ENCODE data around the gene UNC45A.
"Not testable (repeated sequence)": the region's sequence is repeated elsewhere in the genome, so short reads cannot be mapped to it uniquely, and the experiment has no call there.

The UNC45A gene, protein sequence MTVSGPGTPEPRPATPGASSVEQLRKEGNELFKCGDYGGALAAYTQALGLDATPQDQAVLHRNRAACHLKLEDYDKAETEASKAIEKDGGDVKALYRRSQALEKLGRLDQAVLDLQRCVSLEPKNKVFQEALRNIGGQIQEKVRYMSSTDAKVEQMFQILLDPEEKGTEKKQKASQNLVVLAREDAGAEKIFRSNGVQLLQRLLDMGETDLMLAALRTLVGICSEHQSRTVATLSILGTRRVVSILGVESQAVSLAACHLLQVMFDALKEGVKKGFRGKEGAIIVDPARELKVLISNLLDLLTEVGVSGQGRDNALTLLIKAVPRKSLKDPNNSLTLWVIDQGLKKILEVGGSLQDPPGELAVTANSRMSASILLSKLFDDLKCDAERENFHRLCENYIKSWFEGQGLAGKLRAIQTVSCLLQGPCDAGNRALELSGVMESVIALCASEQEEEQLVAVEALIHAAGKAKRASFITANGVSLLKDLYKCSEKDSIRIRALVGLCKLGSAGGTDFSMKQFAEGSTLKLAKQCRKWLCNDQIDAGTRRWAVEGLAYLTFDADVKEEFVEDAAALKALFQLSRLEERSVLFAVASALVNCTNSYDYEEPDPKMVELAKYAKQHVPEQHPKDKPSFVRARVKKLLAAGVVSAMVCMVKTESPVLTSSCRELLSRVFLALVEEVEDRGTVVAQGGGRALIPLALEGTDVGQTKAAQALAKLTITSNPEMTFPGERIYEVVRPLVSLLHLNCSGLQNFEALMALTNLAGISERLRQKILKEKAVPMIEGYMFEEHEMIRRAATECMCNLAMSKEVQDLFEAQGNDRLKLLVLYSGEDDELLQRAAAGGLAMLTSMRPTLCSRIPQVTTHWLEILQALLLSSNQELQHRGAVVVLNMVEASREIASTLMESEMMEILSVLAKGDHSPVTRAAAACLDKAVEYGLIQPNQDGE

DNA sequence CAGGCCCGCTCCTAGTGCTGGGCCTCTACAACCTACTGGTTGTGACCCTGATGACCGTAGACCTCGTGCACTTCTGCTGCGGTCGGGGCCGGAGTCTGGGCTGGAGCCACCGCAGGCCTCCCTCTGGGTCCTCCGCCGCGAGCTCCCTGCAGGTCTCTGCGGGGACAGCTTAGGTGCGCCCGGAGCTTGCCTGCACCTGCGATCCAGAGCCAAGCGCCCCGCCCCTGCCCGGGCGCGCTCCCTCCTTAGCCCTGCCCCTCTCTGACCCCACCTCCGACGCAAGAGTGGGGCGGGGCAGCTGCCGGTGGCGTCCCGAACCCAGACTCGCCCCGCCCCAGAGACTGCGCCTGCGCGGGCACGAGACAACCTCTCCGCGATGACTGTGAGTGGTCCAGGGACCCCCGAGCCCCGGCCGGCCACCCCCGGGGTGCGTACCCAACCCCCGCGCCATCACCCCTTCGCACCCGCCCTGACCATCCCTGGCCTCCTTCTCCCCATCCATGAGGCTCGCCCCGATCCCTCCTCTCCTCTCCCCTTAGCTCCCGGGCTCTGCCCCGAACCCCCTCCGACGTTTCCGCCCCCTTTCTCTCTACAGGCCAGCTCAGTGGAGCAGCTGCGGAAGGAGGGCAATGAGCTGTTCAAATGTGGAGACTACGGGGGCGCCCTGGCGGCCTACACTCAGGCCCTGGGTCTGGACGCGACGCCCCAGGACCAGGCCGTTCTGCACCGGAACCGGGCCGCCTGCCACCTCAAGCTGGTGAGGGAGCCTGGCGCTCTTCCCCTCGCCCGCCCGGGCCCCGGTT is at the start of gene UNC45A:
Gene UNC45A (plus strand): TSS at position 337 of the 803 bp plus-strand sequence. CDS start 40 bp downstream, at position 377.
- peak; percentile 91 for DNase-seq

DNA sequence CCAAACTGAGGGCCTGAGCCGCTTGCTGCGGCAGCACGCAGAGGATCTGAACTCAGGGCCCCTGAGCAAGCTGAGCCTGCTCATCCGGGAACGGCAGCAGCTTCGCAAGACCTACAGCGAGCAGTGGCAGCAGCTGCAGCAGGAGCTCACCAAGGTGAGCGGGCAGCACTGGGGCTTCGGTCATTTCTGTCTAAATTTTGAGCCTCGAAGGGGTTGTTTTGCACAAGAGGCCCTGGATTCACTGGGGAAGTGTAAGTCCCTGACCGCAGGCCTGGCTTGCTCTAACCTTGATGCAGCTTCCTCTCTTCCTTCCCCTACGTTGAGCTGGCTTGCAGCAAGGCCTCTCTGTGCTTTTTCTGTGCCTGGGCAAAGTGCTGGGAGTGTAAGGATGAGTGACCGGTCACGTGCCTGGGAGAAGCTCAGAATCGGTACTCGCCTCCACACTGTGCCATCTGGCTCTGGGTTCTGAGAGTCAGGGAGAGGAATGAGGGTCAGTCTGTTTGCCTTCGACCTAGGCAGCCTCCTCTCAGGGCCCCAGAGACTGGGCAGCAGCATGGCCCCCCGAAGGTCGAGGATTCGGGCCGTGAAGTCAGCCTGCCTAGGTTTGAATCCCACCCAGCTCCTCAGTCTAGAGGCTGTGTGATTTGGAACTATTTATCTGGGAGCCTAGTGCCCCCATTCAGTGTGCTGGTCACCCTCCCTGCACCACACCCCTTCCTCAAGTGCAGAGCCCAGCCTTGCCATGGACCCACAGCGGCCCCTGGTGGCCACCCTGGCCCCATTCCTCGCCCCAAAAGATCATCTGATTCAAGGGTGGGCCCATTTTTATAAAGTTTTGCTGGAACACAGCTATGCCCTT is 49.4 kb upstream of the UNC45A start:
- DNase-seq, result peak; percentile 57

DNA sequence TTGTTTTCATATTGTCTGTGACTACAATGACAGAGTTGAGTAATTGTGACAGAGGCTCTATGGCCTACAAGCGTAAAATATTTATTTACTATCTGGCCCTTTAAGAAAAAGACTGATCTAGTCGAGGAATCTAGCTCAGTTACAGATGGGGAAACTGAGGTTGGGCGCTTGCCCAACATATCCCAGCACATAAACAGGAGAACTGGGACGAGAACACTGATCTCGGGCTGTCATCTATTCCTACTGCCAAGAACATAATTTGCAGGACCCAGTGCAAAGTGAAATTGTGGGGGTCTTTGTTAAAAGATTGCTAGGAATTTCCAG is 48.8 kb upstream of the UNC45A start:
- no peak for DNase-seq

DNA sequence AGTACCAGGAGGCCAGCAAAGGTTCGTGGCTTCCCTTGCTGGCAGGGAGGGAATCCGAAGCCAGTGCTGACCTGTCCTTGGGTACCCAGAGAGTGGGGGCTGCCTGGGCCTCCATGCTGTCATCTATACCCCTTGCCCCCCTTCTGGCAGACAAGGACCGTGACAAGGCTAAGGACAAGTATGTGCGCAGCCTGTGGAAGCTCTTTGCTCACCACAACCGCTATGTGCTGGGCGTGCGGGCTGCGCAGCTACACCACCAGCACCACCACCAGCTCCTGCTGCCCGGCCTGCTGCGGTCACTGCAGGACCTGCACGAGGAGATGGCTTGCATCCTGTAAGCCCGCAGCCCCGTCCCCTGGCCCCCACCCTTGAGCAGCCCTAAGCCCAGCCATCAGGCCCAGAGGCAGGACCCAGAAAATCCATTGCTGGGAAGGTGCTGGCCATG is 48.0 kb upstream of the UNC45A start:
- no peak for DNase-seq

GRCh38 chr15:90889313-90889730 is 45.8 kb upstream of the UNC45A start:
- DNase-seq, result no peak

GRCh38 chr15:90889736-90890456 is 45.2 kb upstream of the UNC45A start:
- no peak for DNase-seq

DNA sequence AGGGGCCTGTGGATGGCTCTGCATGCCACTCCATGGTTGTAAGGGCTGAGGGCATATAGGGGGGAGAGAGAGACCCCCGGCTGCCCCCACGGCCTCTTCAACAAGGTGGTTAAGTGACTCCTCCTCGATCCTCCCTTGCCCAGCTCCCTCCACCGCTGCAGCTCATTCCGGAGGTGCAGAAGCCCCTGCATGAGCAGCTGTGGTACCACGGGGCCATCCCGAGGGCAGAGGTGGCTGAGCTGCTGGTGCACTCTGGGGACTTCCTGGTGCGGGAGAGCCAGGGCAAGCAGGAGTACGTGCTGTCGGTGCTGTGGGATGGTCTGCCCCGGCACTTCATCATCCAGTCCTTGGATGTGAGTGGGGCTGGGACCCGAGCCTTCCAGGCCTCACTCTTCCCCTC is 44.2 kb upstream of the UNC45A start:
- no peak for DNase-seq

- DNase-seq, result no peak
Observed at GRCh38 chr15:90891346-90891949, 43.6 kb upstream of the UNC45A start.

DNA sequence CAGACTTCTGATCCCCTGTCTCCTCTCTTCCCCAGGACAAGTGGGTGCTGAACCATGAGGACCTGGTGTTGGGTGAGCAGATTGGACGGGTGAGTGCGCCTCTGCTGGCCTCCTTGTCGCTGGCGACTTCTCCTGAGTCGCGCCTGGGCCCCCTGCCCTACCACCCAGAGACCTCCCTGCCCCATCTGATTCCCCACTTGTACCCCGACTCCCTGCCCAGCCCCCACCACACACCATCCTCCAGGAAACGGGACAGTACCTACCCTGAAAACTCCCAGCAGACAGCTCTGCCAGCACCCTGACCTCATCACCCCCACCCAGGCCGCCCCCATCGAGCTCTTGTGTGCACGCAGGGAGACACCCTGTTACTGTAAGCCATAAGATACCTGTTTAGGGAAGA is 43.1 kb upstream of the UNC45A start:
- DNase-seq, result no peak

DNA sequence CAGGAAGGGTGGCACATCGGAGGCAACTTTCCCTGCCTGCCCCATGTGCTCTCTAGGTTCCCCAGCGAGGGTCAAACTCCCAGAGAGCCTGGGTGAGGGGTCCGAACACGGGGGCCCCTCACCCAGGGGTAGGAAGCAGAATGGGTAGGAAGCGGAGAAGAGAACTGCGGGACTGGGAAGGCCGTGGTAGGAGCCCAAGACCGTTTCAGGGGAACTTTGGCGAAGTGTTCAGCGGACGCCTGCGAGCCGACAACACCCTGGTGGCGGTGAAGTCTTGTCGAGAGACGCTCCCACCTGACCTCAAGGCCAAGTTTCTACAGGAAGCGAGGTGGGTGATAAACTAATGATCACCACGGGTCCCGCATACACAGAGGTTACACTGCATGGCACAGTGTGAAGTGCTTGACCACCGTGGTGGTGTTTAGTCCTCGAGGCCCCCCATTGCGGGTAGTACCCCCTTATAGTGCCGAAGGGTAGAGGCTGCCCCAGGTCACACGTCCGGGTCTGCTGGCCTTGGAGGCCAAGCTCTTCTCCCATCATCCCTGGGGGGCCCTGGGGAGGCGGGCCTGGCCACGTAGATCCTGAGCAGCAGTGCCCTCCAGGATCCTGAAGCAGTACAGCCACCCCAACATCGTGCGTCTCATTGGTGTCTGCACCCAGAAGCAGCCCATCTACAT is 42.4 kb upstream of the UNC45A start:
- no peak for DNase-seq

DNA sequence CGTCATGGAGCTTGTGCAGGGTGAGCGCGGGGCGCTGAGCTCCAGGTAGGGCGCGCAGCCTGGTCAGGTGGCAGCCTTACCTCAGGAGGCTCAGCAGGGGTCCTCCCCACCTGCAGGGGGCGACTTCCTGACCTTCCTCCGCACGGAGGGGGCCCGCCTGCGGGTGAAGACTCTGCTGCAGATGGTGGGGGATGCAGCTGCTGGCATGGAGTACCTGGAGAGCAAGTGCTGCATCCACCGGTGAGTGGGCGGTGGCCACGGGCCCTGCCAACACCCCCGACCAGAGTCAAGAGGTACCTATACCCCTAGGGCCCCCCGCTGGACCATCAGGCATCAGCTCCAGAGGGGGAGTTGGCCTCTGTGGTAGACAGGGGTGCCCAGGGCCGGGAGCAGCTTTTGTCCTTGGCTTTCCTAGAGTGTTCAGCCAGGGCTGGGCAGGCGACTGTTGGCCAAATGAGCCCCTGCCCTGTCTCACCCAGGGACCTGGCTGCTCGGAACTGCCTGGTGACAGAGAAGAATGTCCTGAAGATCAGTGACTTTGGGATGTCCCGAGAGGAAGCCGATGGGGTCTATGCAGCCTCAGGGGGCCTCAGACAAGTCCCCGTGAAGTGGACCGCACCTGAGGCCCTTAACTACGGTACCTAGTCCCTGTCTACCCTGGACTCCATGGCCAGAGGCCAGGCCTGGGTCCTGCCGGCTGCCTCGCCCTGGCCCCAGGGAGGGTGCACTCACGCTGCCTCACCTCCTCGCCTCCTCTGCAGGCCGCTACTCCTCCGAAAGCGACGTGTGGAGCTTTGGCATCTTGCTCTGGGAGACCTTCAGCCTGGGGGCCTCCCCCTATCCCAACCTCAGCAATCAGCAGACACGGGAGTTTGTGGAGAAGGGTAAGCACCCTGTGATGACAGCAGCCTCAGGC is 41.7 kb upstream of the UNC45A start:
- no peak for DNase-seq

GRCh38 chr15:90895571-90896117 is 39.4 kb upstream of the UNC45A start:
- DNase-seq, result peak; percentile 68

DNA sequence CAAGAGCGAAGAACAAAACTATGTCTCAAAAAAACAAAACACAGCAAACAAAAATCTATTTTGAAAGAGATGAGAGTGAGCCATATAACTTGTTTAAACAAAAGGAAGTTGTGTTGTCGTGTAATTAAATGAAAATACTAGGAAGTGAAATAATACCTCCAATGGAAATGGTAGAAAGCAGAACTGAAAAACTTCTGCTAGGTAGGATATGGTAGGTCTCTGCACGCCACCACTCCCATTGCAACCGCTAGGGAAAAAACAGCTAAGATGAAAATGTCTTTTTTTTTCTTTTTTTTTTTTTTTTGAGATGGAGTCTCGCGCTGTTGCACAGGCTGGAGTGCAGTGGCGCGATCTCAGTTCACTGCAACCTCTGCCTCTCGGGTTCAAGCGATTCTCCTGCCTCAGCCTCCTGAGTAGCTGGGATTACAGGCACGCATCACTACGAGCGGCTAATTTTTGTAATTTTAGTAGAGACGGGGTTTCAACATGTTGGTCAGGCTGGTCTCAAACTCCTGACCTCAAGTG is 37.9 kb upstream of the UNC45A start:
- not testable (repeated sequence) for DNase-seq

DNA sequence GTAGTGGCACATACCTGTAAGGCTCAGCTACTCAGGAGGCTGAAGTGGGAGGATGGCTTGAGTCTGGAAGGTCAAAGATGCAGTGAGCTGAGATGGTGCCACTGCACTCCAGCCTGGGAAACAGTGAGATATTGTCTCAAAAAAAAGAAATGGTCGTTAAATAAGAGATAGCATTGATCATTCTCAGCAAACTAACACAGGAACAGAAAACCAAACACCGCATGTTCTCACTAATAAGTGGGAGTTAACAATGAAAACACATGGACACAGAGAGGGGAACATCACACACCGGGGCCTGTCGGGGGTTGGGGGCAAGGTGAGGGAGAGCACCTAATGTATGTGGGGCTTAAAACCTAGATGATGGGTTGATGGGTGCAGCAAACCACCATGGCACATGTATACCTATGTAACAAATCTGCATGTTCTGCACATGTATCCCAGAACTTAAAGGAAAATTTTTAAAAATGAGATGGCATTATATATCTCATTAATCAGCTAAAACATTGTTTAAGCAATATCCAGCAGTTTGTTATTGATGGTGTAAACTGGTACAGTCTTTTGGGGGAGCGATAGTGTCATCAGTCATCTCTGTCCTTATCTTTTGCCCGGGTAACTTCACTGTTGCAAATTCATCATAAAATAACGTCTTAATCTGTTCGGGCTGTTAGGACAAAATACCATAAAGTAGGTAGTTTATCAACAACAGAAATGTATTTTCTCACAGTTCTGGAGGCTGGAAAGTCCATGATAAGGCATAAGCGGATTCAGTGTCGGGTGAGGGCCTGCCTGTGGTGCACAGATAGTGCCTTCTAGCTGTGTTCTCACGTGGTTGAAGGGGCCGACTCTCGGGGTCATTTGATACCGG is 33.7 kb upstream of the UNC45A start:
- no peak for DNase-seq

DNA sequence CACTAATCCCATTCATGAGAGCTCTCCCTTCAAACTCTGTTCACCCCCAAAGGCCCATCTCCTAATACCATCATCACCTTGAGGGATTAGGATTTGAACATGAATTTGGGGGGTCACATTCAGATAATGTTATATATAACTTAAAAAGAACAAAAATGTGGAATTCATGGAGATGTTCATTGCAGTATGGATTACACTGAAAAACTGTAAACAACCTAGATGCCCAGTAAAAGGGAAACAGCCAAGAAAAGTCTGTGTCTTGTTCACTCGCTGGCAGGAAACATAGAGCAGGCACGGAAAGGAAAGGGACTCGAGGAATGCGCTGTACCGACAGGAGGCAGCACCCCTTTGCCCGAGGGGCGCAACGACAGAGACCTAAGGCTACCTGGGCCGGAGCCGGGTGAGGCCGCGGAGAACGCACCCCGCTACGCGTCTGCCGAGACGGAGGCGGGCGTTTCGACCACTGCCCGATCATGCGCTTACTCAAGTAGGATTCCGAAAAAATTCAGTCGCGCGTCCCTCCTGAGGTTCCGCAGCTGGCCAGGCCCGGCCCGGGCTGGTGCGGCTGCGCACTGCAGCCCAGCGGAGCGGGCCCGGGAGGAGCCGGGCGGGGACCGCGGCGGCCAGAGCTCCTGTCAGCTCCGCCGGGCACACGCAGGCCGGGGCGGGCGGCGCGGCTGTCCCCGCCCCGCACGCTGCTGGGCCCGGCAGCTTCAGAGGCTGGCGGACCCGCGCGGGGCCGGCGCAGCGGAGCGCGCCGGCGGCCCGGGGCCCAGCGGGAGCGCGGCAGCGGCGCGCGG is 32.8 kb upstream of the UNC45A start:
- DNase-seq, result peak; percentile 80

Data from midbrain (tissue), 1 donor.